HG03460 (cell line): ENCODE data around the gene CECR2.

Experiments
- ATAC-seq: cut with Tn5 transposase; IDR thresholded peaks from one replicate; pipeline ENCODE4 v1.9.1; 2021; ENCODE audit not compliant: unreplicated experiment

Gene CECR2

DNA sequence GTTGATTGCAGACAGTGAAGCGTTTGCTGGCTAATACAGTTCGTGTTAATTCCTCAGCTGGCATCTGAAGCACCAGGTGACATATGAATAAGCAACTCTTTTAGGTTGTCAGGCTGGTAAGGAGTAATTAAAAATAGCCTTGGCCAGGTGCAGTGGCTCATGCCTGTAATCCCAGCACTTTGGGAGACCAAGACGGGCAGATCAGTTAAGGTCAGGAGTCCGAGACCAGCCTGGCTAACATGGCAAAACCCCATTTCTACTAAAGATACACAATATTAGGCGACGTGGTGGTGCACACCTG, 74.9 kb downstream of the CECR2 start:
- ATAC-seq = no peak

DNA sequence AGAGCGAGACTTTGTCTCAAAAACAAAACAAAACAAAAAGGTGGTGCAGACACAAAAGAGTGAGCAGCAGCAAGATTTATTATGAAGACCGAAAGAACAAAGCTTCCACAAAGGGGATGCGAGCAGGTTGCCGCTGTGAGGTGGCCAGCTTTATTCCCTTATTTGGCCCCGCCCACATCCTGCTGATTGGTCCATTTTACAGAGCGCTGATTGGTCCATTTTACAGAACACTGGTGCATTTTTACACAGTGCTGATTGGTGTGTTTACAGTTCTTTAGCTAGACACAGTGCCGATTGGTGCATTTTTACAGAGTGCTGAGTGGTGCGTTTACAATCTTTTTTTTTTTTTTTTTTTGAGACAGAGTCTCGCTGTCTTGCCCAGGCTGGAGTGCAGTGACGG, 77.4 kb downstream of the CECR2 start:
- ATAC-seq = no peak

DNA sequence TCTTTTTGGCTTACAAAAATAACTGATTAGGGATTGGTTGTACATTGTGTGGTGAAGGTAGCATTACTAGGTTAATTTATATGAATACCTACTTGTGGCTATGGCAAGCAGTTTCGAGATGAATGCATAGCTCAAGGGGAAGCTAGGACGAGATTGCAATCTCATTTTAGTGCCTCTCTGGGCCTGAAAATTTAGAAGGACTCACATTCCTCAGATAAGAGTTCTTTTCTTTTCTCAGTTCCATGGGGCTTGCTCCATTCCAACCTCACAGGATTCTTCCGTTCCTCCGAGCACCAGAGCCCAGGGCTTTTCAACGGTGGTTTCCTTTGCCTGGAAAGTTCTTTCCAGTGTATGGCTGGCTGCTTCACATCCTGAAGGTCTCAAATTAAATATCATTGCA, 82.1 kb downstream of the CECR2 start:
- no peak for ATAC-seq

DNA sequence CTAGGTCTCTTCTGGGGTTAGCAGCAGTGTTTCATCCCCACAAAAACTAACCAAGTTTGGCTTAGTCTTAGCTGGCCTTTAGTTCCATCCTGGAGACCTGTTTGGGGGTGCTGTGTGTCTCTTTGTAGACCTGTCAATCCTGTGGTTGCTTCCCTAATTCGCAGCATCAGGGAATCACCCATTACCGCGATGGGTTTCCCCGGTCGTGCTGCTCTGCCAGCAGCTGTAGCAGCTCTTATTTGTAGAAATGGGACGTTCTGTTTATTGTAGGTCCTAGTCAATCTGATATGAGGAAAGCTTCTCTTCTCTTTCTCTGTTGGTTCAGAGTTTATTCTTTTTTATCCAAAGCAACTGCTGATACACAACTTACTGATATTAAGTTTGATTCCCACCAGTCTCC, 91.6 kb downstream of the CECR2 start:
- ATAC-seq = no peak

DNA sequence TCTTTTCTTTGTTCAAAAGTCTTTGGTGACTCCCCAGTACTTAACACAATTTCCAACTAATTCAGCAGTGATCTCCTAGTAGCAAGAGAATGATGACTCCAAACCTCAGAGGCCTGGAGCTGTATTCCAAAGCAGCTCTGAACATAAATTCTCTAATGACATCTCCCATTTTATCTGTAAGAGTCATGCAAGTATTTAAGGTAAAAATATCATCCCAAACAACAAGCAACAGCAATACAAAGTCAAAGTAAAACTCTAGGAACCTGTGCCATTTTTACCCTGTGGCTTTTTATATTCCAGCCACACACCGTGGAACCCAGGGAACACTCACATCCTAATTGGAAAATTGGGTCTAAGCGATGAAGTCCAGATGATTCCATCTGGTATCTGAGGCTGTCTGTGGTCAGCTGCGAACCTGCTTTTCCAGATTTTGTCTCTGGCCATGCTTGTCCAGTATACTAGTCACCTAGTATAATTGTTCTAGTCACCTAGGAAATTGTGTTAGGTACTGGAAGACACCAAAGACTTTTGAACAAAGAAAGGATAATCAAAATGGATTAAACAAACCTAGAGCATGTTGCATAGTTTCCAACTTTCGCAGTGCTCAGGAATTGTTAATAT, 101.7 kb downstream of the CECR2 start:
- ATAC-seq = no peak

DNA sequence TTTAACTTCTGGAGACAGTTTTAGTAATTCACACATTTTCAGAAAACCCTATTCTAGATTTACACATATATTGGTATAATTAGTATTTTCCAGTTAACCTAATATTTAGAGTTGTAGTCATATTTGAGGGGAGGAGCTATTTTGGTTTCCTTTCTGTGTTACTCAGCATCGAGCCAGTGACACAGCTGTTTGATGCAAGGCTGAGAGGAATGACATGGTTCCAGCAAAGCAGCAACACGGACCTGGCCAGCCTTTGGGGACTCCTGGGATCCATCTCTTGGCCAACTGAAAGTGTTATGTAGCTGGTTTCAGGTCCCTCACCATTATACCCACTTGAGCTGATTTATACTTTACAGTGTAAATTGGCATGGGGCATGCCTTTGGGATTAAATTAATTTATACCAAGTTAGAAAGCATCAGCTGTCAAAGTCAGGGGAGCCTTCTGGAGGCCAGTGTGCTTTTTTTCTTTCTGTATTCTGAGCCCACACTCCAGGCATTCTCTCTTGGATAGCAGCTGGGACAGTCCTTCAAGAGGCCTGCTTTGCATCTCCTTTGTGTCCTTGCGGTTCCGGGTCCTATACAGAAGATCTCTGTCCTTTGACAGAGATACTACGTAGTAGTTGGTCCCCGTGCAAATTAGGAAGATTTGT, 102.8 kb downstream of the CECR2 start:
- ATAC-seq = no peak

DNA sequence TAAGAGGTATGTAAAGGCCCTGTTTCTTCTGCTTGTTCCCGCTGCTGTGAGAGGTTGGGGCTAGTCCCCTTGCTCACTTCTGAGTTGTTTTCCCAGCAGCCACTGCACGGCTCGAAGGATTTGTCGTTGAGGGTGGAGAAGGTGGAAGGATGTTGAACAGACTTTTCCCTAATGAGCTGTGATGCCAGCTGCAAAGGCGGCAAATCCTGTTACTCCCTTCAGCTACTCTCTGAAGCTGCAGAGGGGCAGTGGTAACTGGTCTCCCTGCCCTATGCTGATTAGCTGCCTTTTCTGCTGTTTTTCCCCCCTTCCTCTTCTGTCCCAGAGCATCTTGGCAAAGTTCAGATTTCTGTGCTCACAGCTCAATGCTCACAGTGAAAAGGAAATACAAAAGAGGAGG, 103.7 kb downstream of the CECR2 start:
- no peak for ATAC-seq

DNA sequence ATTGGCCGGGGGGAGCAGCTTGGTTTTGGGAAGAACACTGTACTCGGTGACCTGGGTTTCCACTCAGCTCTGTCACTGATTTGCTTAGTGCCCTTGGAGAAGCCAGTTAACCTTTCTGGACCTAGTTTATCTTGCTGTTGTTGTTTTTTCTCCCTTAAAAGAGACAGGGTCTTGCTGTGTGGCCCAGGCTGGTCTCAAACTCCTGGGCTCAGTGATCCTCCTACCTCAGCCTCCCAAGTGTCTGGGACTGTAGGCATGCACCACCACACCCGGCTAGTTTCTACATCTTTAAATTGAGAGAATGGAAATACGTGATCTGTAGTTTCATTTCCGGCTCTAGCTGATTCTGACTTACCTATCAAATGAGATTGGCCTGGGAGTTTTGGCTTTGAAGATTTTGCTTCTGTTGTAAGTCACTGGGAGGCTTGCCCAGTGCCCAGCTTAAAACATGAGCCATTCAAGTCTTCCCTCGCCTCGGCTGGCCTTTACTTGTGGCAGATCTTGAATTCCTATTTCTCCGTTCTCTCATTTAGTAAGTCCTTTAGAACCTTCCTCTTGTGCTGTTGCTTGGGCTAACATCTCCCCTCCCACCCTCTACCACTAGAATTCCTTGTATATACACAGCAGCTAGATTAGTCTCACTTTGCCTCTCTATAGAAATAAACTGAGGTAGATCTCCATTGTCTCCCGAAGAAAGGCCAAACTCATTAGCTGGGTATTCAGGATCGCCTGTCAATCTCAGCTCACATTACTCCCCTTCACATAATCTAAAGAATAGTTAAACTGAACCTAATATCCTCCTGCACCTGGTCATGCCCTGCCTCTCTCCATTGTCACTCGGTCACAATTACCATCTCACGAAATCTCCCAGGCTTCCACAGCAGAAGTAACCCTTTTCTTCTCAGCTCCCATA, 106.3 kb downstream of the CECR2 start:
- ATAC-seq = no peak

DNA sequence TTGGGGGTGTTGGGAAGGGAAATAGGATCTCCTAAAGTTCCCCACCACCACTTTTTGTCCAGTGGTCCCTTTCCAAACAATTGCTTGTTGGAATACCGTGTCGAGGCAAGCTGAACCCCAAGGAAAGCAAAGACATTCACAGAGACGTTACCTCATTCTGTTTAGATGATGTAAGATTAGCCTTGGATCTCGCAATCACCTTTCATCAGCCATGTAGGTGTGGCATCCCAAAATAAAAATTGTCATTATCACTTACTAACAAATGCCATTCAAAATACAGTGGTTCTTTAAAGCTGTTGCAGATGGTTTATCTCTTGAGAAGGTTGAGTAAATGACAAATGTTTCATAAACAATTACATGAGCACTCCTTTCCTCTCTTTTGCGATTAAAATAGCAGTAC, 107.6 kb downstream of the CECR2 start:
- no peak for ATAC-seq

DNA sequence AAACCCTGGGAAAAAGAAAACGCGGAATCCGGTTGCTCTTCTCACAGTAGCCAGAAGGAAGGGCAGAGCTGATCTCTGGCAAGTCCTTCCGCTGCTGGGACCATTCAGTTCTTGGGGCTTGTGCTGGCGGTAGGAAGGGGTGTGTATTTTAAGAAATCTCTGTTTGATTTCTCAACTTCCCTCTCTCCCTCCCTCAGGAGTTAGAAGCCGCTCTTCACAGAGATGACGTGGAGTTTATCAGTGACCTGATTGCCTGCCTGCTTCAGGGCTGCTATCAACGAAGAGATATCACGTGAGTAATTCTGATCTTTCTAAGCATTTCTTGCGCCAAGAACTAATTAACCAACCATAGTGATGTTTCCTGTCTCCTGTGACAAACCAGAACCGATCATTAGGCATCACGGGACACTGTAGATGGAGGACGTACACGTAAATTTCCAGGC, 108.2 kb downstream of the CECR2 start:
- no peak for ATAC-seq

DNA sequence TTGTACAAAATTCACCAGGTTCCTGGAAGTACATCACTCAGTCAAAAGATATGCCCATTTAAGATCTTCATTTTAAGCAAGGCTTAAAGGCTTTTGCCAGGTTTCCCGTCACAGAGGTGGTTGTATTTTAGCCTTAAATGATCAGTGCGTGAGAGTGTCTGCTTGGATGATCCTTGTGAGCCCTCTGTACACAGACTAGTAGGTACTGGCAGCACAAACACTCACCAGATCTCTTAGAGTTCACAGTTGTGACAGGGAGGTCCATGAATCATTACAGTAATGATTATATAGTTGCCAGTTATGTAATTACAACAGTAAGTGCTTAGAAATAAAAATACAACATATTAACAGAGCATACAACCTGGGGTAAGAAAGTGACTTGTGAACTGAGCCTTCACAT, 109.9 kb downstream of the CECR2 start:
- ATAC-seq = no peak

DNA sequence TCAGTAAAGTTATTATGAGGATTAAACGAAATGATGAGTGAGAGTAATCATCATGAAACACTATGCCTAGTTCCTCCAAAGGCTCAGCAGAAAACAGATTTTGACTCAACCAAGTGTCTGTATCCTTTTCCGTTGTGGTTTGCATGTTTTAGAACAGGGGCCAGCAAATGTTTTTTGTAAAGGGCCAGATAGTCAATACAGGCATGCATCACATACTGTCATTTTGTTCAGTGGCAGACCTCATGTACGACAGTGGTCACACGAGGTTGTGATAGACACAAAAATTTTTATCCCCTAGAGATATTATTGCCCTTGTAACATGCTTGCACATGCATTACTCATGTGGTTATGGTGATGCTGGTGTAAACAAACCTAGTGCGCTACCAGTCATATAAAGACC, 112.2 kb downstream of the CECR2 start:
- no peak for ATAC-seq

DNA sequence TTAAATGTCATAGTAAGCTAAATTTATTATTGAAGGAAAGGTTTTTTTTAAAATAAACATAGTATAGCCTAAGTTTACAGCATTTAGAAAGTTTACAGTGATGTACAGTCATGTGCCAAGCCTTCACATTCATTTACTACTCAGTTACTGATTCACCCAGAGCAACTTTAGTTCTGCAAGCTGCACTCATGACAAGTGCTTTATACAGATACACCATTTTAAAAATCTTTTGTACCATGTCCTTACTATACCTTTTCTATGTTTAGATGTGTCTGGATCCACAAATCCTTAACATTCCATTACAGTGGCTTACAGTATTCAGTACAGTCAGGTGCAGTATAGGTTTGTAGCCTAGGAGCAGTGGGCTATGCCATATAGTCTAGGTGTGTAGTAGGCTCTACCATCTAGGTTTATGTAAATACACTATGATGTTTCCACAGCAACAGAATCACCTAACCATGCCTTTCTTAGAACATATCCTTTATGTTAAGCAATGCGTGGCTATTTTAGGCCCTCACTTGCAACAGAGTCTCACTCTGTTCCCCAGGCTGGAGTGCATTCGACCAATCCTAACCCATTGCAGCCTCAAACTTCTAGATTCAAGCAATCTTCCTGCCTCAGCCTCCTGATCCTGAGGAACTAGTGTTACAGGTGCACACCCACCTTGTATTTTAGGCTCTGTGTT, 114.6 kb downstream of the CECR2 start:
- ATAC-seq = no peak

DNA sequence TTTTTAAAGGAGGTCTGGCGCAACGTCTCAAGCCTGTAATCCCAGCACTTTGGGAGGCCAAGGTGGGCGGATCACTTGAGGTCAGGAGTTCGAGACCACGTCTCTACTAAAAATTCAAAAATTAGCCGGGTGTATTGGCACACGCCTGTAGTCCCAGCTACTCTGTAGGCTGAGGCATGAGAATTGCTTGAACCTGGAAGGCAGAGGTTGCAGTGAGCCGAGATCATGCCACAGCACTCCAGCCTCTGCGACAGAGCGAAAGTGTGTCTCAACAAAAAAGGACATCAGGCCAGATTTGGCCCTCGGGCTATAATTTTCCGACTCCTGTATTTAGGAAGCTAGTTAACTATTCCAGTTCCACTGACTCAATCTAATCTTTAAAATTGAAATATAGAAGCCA, 115.3 kb downstream of the CECR2 start:
- no peak for ATAC-seq

DNA sequence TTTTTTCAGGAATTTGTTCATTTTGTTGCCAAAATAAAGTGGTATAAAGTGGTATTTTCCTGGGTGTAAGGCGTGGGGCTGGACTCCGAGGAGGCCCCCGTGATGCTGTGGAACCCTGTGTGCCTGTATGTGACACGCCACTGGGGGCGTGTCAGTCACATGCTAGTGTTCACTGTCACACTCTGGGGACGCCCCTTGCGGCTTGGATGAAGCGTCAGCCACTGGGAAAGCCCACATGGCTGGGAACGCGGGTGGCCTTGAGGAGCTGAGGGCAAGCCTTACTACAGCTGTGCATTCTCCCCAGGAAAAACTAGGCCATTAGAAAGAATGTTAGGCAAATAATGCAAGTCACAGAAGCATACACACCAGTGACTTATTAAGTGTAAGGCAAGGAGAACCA, 117.1 kb downstream of the CECR2 start:
- no peak for ATAC-seq

DNA sequence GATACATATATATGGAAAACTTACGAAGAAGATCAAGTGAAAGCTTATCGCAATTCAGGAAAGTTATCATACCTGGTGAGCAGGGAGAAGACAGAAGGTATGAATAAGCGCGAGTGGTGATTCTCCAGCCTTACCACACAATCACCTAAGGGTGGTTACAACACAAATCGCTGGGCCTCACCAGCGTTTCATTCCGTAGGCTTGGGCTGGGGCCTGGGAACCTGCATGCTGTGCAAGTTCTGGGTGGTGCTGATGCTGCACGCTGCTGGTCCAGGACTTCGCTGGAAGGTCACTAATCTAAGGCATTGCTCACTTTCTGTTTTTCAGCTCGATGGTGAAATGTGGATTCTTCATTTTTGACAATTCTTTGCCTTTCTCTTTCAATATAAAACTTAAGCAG, 117.5 kb downstream of the CECR2 start:
- no peak for ATAC-seq

DNA sequence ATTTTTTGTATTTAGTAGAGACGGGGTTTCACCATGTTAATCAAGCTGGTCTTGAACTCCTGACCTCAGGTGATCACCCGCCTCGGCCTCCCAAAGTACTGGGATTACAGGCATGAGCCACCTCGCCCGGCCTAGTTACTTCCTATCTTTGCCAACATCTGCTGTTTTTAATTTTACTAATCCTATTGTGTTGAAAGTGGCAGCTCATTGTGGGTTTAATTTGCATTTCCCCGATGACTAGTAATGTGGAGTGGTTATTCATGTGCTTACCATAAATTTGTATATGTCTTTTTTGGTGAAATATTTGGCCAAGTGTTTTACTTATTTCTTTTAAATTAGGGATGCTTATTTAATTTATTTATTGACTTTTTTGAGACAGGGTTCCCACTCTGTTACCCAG, 119.8 kb downstream of the CECR2 start:
- no peak for ATAC-seq

DNA sequence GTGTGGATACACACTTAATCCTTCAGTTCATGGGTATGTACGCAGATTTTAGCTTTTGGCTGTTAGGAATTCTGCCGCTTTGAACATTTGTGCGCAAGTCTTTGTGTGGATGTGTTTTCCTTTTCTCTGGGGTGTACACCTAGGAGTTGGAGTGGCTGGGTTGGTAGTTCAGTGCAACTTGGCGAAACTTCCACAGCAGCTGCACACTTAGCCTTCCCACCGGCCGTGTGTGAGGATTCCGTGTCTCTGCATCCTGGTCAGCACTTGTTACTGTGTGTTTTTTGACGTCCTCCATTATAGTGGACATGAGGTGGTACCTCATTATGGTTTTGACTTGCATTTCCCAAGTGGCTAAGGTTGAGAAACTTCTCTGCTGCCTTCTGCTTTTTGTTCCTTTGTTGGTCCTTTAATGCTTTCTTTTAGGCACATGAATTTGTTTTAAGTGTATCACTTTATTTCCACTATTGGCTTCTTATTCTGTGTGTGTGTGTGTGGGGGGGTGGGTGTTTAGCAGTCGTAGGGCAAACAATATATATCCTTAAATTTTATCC, 121.9 kb downstream of the CECR2 start:
- no peak for ATAC-seq

DNA sequence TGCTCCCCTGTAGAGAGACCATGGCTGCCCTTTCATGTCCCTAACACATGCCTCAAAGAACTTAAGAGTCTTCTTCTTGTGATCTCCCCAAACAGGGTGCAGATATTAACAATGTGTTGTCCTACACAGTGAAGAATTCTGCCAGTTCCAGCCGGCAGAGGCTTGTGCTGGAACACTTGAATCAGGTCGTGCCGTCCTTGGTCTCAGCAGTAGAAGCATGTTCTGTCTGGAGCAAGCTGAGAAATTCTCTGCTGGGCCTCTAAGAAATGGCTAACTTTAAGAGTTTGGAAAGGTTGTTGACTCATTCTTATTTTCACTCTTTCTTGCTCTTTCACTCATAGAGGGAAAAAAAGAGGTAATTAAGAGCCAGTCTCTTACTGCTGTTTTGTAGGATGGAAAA, 123.0 kb downstream of the CECR2 start:
- no peak for ATAC-seq

DNA sequence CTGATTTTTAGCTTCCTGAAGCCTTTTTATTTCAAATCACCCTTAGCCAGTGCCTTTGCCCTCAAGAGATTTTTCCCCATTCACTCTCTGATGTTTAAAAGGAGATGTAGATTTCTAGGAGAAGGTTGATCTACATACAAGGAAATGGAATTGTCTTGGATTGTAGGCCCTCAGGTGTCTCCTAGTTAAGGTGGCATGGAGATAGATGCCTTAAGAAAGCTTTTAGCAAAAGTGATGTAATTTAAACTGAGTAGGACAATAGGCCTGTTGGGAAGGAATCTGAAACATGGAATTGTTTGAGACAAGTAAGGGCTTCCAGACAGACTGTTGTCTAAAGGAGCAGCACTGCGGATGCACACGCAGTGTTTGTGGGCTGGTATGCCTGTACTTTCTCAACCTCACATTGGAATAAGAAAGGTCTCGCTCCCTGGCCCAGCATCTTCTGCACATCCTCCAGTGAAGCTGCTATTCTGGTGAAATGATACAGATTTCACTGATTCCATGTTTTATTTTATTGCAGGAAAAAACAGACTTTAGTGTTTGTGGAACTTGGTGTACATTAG, 124.2 kb downstream of the CECR2 start:
- ATAC-seq = no peak

DNA sequence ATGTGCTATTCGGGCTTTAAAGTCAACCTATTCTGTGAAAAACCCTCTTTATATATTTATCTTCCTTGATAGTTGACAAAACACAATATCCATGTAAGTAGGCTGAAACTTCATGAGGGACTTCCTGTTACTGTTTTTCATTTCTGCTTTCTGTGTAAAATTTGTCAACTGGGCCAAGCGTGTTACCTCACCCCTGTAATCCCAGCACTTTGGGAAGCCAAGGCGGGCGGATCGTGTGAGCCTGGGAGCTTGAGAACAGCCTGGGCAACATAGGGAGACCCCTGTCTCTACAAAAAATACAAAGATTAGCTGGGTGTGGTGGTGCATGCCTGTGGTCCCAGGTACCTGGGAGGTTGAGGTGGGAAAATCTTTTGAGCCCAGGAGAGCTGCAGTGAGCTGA, 127.6 kb downstream of the CECR2 start:
- ATAC-seq = no peak
